NT2/D1 (cell line): ENCODE data around the gene LSP1.

Experiments used
- DNase-seq: peaks from one replicate; pipeline ENCODE4 v3.0.0-alpha.2; 2011; ENCODE audit warnings: low read depth, low spot score
- H3K27me3 ChIP-seq: 2 replicates; pipeline ENCODE4 v1.6.0; 2011; ENCODE audit warnings: mild to moderate bottlenecking; ENCODE audit not compliant: insufficient read length, insufficient read depth
- H3K36me3 ChIP-seq: 2 replicates; pipeline ENCODE4 v1.6.1; 2011; ENCODE audit warnings: mild to moderate bottlenecking, low read length, mixed read lengths; ENCODE audit not compliant: insufficient read depth, insufficient read length
- H3K4me1 ChIP-seq: 2 replicates; pipeline ENCODE4 v1.5.1; 2011; ENCODE audit not compliant: insufficient read depth, insufficient read length
- H3K4me3 ChIP-seq: 2 replicates; pipeline ENCODE4 v1.5.1; 2011; ENCODE audit warnings: low read depth; ENCODE audit not compliant: insufficient read length
- H3K9ac ChIP-seq: 2 replicates; pipeline ENCODE4 v1.6.0; 2011; ENCODE audit warnings: low read depth; ENCODE audit not compliant: insufficient read length
- H3K9me3 ChIP-seq: 2 replicates; pipeline ENCODE4 v1.5.1; 2011; ENCODE audit warnings: mild to moderate bottlenecking, low read length; ENCODE audit not compliant: insufficient read depth
- SUZ12 ChIP-seq: IDR thresholded peaks from 2 replicates; pipeline ENCODE4 v1.6.1; 2011; ENCODE audit not compliant: insufficient read length, insufficient read depth; ENCODE audit errors: extremely low read depth
- YY1 ChIP-seq: IDR thresholded peaks from 2 replicates; pipeline ENCODE4 v1.6.1; 2011; ENCODE audit not compliant: insufficient read length, insufficient read depth
- ZNF274 ChIP-seq: IDR thresholded peaks from 2 replicates; pipeline ENCODE4 v1.6.1; 2011; ENCODE audit warnings: mild to moderate bottlenecking, low read depth, low read length

Gene LSP1

DNA sequence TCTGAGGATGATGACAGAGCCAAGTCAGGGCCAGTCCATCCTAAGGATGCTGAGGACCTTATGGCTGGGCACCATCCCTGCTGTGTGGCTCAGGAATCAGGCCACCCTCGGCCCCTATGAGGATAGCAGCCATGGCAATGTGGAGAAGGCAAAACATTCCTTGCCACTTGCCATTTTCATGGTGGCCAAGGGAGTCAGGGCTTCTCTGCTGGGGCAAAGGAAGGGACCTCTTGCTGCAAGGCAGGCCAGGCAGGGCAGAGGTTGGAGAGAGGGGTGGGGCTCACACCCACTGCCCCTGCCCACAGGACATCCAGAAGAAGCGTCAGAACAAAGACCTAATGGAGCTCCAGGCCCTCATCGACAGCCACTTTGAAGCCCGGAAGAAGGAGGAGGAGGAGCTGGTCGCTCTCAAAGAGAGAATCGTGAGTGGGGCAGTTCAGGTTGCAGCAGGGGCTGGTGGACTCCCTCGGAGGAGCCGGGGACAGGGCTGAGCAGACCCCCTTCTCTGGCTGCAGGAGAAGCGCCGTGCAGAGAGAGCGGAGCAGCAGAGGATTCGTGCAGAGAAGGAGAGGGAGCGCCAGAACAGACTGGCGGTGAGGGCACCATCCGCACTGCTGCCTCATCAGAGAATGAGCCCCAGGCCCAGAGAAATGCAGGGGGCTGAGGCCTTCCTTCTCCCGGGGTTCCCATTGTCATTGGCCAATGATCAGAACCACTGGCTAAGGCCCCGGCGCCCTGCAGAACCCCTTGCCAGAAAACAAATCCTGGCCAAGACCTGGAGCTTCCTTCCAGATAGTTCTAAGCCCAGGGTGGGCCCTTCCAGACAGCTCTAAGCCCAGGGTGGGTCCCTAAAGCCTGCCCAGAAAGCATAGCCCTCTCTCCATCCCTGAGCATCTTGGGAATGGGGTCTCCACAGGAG, 80.8 kb downstream of the LSP1 start:
- no peaks in the 10 kb centered on the region for H3K9me3 ChIP-seq
- no peak for DNase-seq
- H3K9ac ChIP-seq, result no peak overlapping the region
- TF ChIP-seq SUZ12, result no peak
- no peak for TF ChIP-seq YY1
- no peak for TF ChIP-seq ZNF274
- no peak overlapping the region for H3K4me3 ChIP-seq
- no peaks in the 10 kb centered on the region for H3K36me3 ChIP-seq
- peaks cover 4% of the 10 kb centered on the region for H3K27me3 ChIP-seq
- peaks cover 12% of the 10 kb centered on the region for H3K4me1 ChIP-seq

DNA sequence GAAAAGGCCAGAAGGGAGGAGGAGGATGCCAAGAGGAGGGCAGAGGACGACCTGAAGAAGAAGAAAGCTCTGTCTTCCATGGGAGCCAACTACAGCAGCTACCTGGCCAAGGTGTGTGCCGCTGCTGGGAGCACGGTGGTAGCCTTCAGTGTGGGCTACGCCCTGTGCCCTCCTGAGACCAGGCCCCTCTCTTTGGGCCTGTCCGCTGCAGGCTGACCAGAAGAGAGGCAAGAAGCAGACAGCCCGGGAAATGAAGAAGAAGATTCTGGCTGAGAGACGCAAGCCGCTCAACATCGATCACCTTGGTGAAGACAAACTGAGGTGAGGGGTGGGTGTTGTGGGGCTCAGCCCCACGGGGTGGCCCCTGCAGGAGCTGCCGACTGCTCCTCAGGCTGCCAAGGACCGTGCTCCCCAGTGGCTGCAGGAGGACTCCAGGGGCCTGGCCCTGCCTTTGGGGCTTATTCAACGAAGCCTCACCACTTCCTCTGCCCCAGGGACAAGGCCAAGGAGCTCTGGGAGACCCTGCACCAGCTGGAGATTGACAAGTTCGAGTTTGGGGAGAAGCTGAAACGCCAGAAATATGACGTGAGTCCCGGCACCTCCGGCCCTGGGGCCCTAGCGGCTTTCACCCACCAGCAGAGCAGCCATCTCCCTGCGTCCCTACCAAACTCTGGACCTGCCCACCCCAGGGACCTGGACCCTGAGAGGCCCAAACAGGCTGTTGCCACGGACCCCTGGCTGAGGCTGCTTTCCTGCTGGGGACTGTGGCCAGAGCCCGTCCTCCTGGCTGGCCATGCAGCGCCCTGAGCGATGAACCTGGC, 81.7 kb downstream of the LSP1 start:
- TF ChIP-seq YY1, result no peak
- TF ChIP-seq SUZ12, result no peak
- no peak for TF ChIP-seq ZNF274
- no peak for DNase-seq
- Histone ChIP-seq H3K9ac (no peak overlapping the region), H3K4me1 (peaks cover 12% of the 10 kb centered on the region), H3K27me3 (peaks cover 4% of the 10 kb centered on the region), H3K36me3 (no peaks in the 10 kb centered on the region), H3K9me3 (no peaks in the 10 kb centered on the region), H3K4me3 (no peak overlapping the region)

DNA sequence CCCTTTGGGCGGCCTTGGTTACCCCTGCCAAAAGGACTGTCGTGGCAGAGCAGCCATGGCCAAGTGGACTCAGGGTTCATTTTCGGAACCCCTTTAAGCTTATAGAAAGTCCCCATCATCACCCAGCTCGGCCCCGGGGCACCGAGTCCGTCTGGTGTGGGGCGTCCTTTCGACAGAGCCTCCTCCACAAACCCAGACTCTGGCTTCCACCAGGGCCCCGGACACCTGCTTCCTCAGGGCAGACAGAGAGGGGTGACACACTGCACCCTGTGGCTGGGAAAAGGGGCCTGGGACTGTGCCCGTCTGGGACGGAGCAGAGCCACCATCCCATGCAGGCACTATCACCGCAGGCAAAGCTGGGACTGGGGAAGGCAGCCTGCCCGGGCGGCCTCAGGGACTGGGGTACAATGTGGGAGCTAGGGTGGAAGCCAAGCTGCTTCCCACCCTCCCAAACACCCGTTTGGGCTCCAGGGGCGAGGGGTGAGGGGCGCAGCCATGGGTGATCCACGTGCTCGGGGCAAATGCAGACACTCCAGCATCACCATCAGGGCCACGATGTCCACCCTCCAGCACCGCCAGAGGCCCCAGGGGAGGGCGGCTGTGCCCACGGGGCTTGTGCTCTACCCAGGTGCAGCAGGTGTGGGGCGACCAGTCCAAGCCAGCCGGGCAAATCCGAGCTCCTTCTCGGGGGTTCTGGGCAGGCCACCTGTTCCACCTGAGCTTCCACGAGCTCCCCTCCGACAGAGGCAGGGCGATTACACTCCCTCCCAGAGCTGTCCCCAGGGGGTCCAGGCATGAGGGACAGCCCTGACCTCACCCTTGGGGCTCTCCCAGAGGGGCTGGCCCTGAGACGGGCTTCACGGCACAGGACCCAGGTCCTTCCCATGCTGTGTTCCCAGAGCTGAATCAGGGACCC, 82.5 kb downstream of the LSP1 start:
- TF ChIP-seq YY1 (no peak), SUZ12 (no peak), ZNF274 (no peak)
- no peaks in the 10 kb centered on the region for H3K9me3 ChIP-seq
- H3K36me3 ChIP-seq, result no peaks in the 10 kb centered on the region
- no peak for DNase-seq
- H3K27me3 ChIP-seq, result peaks cover 4% of the 10 kb centered on the region
- H3K4me1 ChIP-seq, result peaks cover 12% of the 10 kb centered on the region
- no peak overlapping the region for H3K4me3 ChIP-seq
- no peak overlapping the region for H3K9ac ChIP-seq

DNA sequence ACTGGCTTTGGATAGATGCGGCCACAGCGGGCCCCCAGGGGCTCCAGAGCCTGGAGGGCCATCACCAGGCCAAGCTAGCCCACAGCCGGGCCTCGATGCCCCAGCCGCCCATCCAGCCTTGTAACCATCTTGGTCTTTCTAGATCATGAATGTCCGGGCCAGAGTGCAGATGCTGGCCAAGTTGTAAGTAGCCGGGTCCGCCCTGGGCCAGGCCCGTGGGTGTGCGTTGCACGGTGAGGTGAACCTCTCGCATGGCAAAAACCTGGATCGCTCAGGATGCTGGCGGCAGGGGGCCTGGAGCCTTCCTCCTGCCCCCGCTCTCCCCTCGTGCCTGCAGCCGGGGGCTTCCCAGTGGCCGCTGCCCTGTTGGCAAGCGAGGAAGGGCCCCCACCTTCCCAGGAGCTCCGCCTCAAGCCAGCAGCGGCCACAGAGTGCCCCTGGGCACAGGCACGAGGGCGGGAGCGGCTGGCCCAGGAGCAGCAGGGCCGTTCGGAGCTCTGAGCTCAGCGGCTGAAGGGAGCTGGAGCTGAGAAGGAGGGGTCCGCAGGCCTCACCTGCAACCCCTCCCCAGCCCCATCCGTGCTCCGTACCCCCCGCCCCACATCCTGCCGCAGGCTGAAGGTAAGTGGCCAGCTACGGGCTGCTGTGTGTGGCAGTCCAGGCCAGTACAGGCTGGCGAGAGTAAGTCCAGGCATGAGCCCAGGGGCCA, 83.3 kb downstream of the LSP1 start:
- Histone ChIP-seq H3K36me3 (no peaks in the 10 kb centered on the region), H3K4me1 (peaks cover 12% of the 10 kb centered on the region), H3K27me3 (peaks cover 4% of the 10 kb centered on the region), H3K9ac (no peak overlapping the region), H3K4me3 (no peak overlapping the region), H3K9me3 (no peaks in the 10 kb centered on the region)
- TF ChIP-seq ZNF274 (no peak), YY1 (no peak), SUZ12 (no peak)
- DNase-seq, result no peak

DNA sequence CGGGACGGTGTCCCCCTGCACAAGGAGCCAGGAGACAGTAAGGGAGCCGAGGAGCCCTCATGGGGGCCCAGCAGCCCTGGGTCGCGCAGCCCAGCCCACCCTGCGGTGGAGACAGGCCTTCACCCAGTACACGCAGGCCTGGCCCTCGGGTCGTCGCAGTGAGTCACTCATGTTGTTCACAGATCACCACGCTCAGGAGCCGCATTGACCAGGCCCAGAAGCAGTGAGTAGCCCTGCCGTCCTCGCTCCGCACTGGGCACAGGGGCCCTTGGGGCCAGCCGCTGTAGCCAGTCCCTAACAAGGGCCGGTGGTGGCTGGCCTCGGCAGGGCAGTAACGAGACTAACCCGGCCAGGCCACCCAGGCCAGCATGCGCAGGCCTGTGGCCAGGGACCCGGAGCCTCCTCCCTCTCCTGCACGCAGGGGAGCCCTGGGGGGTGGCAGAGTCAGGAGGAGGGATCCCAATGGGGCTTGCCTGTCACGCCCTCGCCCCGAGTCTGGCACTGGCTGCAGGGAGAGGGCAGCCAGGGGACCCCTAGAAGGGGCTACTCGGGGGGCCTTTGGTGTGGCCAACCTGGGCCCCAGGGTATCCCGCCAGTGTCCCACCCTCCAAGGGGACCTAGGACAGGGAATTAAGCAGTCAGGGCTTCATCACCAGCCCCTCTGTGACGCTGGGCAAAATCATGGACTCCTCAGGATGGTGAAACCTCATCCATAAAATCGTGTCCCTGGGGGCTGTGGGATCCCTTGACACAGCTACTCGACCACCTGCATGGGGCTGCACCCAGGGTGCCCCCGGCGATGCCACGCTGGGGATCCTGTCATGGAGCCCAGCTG, 84.1 kb downstream of the LSP1 start:
- Histone ChIP-seq H3K9me3 (no peaks in the 10 kb centered on the region), H3K36me3 (no peaks in the 10 kb centered on the region), H3K27me3 (peaks cover 4% of the 10 kb centered on the region), H3K4me1 (peaks cover 12% of the 10 kb centered on the region), H3K9ac (no peak overlapping the region), H3K4me3 (no peak overlapping the region)
- TF ChIP-seq YY1 (no peak), SUZ12 (no peak), ZNF274 (no peak)
- no peak for DNase-seq

DNA sequence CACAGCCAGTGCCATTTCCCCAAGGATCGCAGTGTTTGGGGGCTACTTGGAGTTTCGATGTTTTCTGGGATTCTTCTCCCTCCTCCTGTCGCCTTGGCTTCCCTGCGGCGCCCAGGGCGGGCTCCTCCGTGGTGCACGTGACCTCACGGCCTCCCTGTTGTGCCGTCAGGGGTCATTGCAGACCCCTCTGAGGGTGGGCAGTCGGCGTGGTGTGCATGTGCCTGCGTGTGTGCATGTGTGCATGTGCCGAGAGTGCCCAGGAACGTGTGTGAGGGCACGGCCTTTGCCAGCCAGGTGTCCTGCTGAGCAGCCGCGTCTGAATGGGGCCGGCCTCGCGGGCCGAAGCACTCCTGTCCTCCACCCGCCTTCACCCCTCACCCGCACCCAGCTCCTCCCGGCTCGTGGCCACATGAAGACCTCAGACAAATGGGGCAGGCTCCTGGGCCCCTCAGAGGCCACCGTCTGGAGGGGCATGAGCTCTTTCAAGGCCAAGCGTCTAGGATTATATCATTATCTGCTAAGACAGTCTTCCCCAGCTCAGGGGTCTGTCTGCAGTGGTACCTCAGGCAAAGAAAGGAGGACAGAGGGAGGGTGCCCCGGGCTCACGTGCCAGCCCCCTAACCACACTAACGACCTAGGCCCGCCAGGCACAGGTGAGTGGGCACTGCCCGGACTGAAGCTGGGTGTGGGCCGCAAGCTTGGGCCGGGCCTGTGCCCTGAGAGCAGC, 84.9 kb downstream of the LSP1 start:
- TF ChIP-seq ZNF274, result no peak
- TF ChIP-seq YY1, result no peak
- no peak for TF ChIP-seq SUZ12
- no peak overlapping the region for H3K4me3 ChIP-seq
- no peaks in the 10 kb centered on the region for H3K9me3 ChIP-seq
- peaks cover 4% of the 10 kb centered on the region for H3K27me3 ChIP-seq
- peaks cover 18% of the 10 kb centered on the region for H3K4me1 ChIP-seq
- H3K36me3 ChIP-seq, result no peaks in the 10 kb centered on the region
- DNase-seq, result no peak
- H3K9ac ChIP-seq, result no peak overlapping the region
